Aorta (tissue), 5 donors: Measurements from ENCODE around the gene ZNF214. TPM values are rescaled to one million over a fixed set of nuclear protein-coding genes. Genes with fewer than 3 reads are reported as not detected.

Source experiments
- ATAC-seq: fragments of 200-7000 bp; cut with Tn5 transposase; one replicate; pipeline ENCODE4 v1.9.1; 2022; ENCODE audit warnings: moderate library complexity; ENCODE audit not compliant: low FRiP score
- DNase-seq, 2 donors: peaks; one replicate each; pipeline ENCODE4 v3.0.0-alpha.2; 2020
- H3K27ac ChIP-seq, 2 donors: one replicate each; pipeline ENCODE4 v1.5.1; 2013; ENCODE audit warnings: low read length in 2 of 2, mild to moderate bottlenecking in 2 of 2, moderate library complexity in 2 of 2, control low read depth in 1 of 2, inconsistent platforms in 1 of 2, low read depth in 1 of 2
- H3K27me3 ChIP-seq, 2 donors: one replicate each; pipeline ENCODE4 v1.6.1; 2013; ENCODE audit warnings: control low read depth in 1 of 2, low read length in 1 of 2, mild to moderate bottlenecking in 1 of 2, moderate library complexity in 1 of 2; ENCODE audit not compliant: insufficient read depth in 2 of 2, control insufficient read depth in 1 of 2
- H3K36me3 ChIP-seq, 2 donors: one replicate each; pipeline ENCODE4 v1.6.1; 2013; ENCODE audit warnings: control low read depth in 1 of 2, low read length in 1 of 2, mild to moderate bottlenecking in 1 of 2; ENCODE audit not compliant: insufficient read depth in 2 of 2, control insufficient read depth in 1 of 2
- H3K4me1 ChIP-seq, 2 donors: one replicate each; pipeline ENCODE4 v1.6.1; 2013; ENCODE audit warnings: low read length in 2 of 2, control low read depth in 1 of 2, mild to moderate bottlenecking in 1 of 2, moderate library complexity in 1 of 2; ENCODE audit not compliant: insufficient read depth in 2 of 2, control insufficient read depth in 1 of 2
- H3K4me3 ChIP-seq, 2 donors: one replicate each; pipeline ENCODE4 v1.5.1; 2013; ENCODE audit warnings: low read length in 2 of 2, control low read depth in 1 of 2, mild to moderate bottlenecking in 1 of 2
- H3K9me3 ChIP-seq: one replicate; pipeline ENCODE4 v1.6.1; 2013; ENCODE audit warnings: mild to moderate bottlenecking, low read length; ENCODE audit not compliant: control insufficient read depth
- WGBS, 2 donors: extraction: QIAGEN DNeasy Blood & Tissue Kit; methylation state at CpG; one replicate each; pipeline ENCODE4 v1.1.7; 2013; 5-methylcytosine and 5-hydroxymethylcytosine counted together
- intact Hi-C, 2 donors: fragments of 100-400 bp; cut with DNase I; formaldehyde crosslinking; loops; one replicate each; pipeline versions ENCODE4 v1.14.2 to v1.15.0; 2022
- polyA plus RNA-seq, 2 donors: library from polyadenylated mRNA; stranded (reverse); fragments of 200-250 nt; gene quantifications; one replicate each; pipeline ENCODE4 v1.2.3, GENCODE V29; 2013
- total RNA-seq, 2 donors: library from RNA; stranded (reverse); fragmentation: NEBNext Ultra II Directional; extraction: Animal tissue kit (Norgen Biotek cat#: 25700); gene quantifications; one replicate each; pipeline ENCODE4 v1.2.1, GENCODE V29; 2021
- donor health status: healthy with polysubstance abuse.
- donor health status: Bipolar disorder and iron deficiency.
- donor health status: DM: no; HTN: no; CAD: no.
- donor health status: DM: no; HTN: no; CAD: no.
- donor health status: DM: yes; HTN: yes; CAD: no.

Gene ZNF214
- total and polyA plus RNA-seq, 4 donors: 0.38 to 2.4 (median 1.4) TPM

DNA sequence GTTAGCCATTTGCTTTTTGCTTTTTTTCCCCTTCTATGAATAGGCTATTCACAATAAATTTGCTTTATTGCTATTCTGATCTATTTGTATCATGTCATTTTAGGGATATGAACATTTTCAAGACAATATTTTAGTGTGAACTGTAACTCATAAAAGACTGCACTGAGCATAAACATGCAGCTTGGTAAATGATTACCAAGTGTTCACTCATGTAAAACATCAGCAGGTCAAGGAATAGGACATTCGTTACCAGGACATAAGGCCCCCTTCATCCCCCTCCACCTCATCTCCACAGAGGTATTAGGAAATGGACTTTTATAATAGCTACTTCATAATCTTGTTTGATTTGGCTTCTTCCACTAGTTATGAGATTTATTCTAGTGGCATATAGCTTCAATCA is 12.5 kb upstream of the ZNF214 start:
- Histone ChIP-seq H3K36me3 (no peaks in the 10 kb centered on the region), H3K9me3 (no peaks in the 10 kb centered on the region), H3K4me1 (no peaks in the 10 kb centered on the region), H3K4me3 (no peak overlapping the region), H3K27ac (no peak overlapping the region), H3K27me3 (no peaks in the 10 kb centered on the region)
- 0 to 33% methylated on average over 1 of the region's 1 CpG for WGBS, 2 donors
- DNase-seq: no peak
- intact Hi-C loops: no loop called here
- ATAC-seq: no peak

DNA sequence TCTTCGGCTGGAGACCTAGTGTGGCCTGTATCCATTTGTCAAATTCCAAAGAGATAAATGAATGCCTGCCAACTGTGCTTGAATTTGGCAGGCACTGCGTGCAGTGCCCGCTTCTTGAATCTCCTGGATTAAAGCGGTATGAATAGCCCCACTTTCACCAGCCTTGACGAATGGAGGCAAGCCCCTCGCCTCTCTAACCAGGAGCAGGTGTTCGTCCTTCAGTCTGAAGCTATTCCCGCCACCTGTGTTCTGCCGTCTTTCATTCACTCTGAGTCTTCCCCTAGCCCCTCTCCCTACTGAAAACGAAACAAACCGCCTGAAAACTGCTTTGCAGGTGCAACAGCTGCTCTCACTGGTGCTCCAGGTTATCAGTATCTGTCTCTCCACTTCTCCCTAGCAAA is 11.3 kb upstream of the ZNF214 start:
- Histone ChIP-seq H3K4me3 (no peak overlapping the region), H3K27ac (no peak overlapping the region), H3K4me1 (no peaks in the 10 kb centered on the region), H3K27me3 (no peaks in the 10 kb centered on the region), H3K36me3 (no peaks in the 10 kb centered on the region), H3K9me3 (no peaks in the 10 kb centered on the region)
- intact Hi-C loops: no loop called here
- ATAC-seq (no peak), DNase-seq (no peak)
- WGBS, 2 donors: 72 to 75% methylated on average over 11 of the region's 11 CpGs

DNA sequence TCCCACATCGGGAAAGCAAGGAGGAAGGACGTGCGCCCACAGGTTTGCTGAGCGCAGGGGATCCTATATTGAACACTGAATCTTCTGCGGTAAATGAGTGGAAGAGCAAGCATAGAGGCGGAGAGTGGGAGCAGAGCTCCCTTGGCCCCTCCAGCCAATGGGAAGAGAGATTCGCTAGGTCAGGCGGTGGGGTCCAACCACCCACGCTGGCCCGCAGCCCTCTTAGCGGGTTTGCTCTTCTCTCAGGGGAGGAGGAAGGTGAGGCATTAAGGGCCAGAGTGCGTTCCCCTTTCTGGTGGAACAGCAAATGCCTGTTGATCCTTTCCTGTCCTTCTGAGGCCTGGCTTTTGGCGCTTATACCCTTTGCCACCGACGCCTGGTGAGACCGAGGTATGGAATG is 10.7 kb upstream of the ZNF214 start:
- ATAC-seq (no peak), DNase-seq (no peak)
- H3K9me3 ChIP-seq: no peaks in the 10 kb centered on the region
- intact Hi-C loops: no loop called here
- H3K27ac ChIP-seq: no peak overlapping the region
- no peaks in the 10 kb centered on the region for H3K36me3 ChIP-seq
- H3K27me3 ChIP-seq: no peaks in the 10 kb centered on the region
- H3K4me3 ChIP-seq: no peak overlapping the region
- WGBS, 2 donors: 82 to 87% methylated on average over 16 of the region's 16 CpGs
- no peaks in the 10 kb centered on the region for H3K4me1 ChIP-seq

DNA sequence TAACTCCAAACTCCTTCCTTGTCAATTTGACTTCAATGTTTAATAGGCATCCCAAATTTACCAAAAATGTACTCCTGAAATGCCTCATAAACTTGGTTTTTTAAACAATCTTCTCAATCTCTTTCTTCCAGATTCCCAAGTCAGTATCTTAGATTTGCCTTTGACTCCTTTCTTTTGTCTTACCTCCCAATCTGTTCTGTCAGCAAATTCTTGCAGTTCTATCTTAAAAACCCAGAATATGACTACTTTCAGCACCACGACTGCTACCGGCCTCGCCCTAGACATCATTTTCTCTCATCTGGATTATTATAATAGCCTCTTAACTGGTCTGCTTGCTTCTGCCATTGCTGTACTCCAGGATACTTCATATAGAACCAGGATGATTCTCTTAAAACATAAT is 8.0 kb upstream of the ZNF214 start:
- Histone ChIP-seq H3K9me3 (no peaks in the 10 kb centered on the region), H3K36me3 (no peaks in the 10 kb centered on the region), H3K27me3 (no peaks in the 10 kb centered on the region), H3K4me3 (no peak overlapping the region), H3K27ac (no peak overlapping the region), H3K4me1 (no peaks in the 10 kb centered on the region)
- WGBS, 2 donors: 83 to 87% methylated on average over 3 of the region's 3 CpGs
- DNase-seq (no peak), ATAC-seq (no peak)
- intact Hi-C loops: no loop called here

DNA sequence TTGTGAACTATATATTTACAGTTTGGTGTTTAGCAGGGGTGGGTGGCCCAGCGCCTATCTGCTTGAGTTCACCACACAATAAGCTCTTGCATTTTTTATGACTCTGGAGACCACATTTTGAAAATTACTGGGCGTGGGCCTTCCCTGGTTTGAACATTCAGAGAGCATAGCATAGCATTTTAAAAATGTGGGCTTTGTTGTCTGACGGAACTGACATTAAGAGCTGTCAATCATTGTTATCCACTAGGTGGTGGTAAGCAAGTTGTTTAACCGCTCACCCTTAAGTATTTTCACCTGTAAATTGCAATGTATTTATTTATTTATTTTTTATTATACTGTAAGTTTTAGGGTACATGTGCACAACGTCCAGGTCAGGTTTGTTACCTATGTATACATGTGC is 1.2 kb upstream of the ZNF214 start:
- Histone ChIP-seq H3K9me3 (no peaks in the 10 kb centered on the region), H3K36me3 (no peaks in the 10 kb centered on the region), H3K4me3 (no peak overlapping the region), H3K27me3 (no peaks in the 10 kb centered on the region), H3K4me1 (peaks cover 0 to 2% of the 10 kb centered on the region in 2 donors), H3K27ac (no peak overlapping the region)
- DNase-seq: no peak
- ATAC-seq: no peak
- intact Hi-C loops: loop anchor here in 1 of 2 donors (2.0 kb wide), 1 partner anchor 29 kb away; no protein-coding TSS in a partner anchor
- WGBS, 2 donors: 86 to 89% methylated on average over 5 of the region's 5 CpGs

DNA sequence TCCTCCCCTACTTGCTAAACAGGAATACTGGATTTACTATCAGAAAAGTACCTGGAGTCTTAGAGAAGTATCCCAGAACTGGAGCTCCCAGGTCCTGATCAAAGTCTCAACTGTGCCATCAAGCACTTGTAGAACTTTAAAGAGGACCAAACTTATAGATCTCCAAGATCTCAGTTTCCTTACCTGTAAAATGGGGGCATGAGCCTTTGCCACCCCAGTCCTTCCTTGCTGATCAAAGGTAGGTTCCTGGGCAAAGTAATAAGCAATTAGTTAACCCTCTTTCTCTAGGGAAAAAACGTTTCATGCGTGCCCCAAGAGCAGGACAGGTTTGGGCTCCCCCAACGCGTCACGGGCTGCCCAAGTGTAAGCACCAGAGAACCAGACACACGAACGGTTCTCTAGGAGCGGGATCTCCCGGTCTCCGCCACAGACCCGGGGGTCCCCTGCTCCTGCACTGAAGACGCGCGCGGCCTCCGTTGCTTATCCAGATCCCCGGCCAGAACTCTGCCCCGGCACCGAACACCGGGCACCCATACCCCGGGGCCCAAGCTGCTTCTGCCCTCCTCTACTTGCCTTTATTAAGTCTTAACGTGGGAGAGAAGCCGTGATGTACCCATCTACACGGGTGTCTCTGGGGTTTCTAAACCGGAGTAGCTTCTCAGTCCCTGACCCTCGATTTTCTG is 505 bp downstream of the ZNF214 start:
- intact Hi-C loops: loop anchor here in 1 of 2 donors (2.0 kb wide), 1 partner anchor 27 kb away; no protein-coding TSS in a partner anchor
- DNase-seq: peak; percentile 50 to 80
- WGBS, 2 donors: 3 to 4% methylated on average over 26 of the region's 26 CpGs

DNA sequence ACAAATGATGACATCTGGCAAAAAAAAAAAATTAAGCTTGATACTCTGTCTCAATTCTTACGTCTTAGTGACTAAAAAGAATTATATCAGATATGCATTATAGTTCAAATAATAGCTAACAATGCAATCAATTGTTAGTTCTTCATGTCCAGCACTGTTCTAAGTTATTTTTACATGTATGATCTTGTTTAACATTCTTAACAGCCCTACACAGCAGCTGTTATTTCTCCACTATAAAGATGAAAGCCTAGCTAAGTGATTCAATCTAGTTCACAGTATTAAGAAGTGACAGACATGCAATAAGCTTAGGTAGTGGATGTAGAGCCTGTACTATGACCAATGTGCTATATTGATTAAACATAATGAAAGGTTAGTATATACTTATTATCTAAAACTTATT is 4.1 kb downstream of the ZNF214 start:
- no peak for ATAC-seq
- intact Hi-C loops: no loop called here
- 89 to 93% methylated on average over 1 of the region's 1 CpG for WGBS, 2 donors

More for the DNA sequence above, 505 bp downstream of the ZNF214 start:
- peak overlapping the region; percentile 57 to 67 for H3K4me3 ChIP-seq
- peak overlapping the region in 1 of 2 donors; percentile 28 for H3K27ac ChIP-seq
- H3K9me3 ChIP-seq: no peaks in the 10 kb centered on the region
- H3K4me1 ChIP-seq: peaks cover 0 to 2% of the 10 kb centered on the region in 2 donors
- H3K36me3 ChIP-seq: no peaks in the 10 kb centered on the region
- peak; percentile 53 for ATAC-seq
- no peaks in the 10 kb centered on the region for H3K27me3 ChIP-seq

DNA sequence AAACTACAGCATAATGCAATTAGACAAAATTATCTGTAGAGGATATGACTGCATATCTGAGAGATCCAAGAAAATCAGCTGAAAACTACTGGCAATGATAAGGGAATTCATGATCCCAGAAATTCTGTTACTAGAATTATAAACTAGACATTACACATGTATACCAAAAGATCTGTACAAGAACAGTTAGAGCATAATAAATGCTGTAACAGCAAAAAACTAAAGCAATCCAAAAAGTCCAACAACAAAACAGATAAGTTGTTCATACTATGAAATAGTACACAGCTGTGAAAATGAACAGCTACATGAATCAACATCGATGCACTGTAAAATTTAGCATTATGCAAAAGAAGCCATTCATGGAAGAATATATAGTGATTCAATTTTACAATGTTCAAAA is 6.0 kb downstream of the ZNF214 start:
- ATAC-seq (no peak), DNase-seq (no peak)
- Histone ChIP-seq H3K4me1 (peaks cover 0 to 2% of the 10 kb centered on the region in 2 donors), H3K4me3 (no peak overlapping the region), H3K9me3 (no peaks in the 10 kb centered on the region), H3K36me3 (no peaks in the 10 kb centered on the region), H3K27ac (no peak overlapping the region), H3K27me3 (no peaks in the 10 kb centered on the region)
- whole genome bisulfite sequencing, 2 donors: 96 to 100% methylated on average over 1 of the region's 1 CpG
- intact Hi-C loops: no loop called here

More for the DNA sequence above, 4.1 kb downstream of the ZNF214 start:
- H3K4me3 ChIP-seq: no peak overlapping the region
- H3K27me3 ChIP-seq: no peaks in the 10 kb centered on the region
- no peak overlapping the region for H3K27ac ChIP-seq
- peaks cover 0 to 2% of the 10 kb centered on the region in 2 donors for H3K4me1 ChIP-seq
- no peak for DNase-seq
- H3K9me3 ChIP-seq: no peaks in the 10 kb centered on the region
- H3K36me3 ChIP-seq: no peaks in the 10 kb centered on the region

DNA sequence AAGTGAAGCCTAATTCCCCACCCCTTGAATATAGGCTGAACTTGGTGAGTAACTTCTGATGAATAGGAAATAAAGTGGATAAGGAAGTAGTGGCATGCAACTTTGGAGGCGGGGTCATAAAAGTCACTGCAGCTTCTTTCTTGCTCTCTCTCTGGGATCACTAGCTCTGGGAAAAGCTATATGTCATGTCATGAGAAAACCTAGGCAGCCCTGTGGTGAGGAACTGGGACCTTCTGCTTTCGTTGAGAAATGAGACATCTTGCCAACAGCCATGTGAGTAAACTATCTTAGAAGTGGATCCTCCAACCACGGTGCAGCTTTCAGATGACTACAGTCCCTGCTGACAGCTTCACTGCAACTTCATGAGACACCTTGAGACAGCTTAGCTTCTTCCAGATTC is 15.7 kb downstream of the ZNF214 start:
- no peaks in the 10 kb centered on the region for H3K9me3 ChIP-seq
- ATAC-seq (no peak), DNase-seq (no peak)
- intact Hi-C loops: no loop called here
- WGBS, 2 donors: 36 to 63% methylated on average over 3 of the region's 3 CpGs
- H3K27me3 ChIP-seq: no peaks in the 10 kb centered on the region
- H3K36me3 ChIP-seq: peaks cover 0 to 5% of the 10 kb centered on the region in 2 donors
- H3K4me1 ChIP-seq: no peaks in the 10 kb centered on the region
- H3K4me3 ChIP-seq: no peak overlapping the region
- no peak overlapping the region for H3K27ac ChIP-seq
